WERI-Rb-1 (cell line): ENCODE results near the gene CXCR6.

Source experiments
- DNase-seq: peaks from one replicate; pipeline ENCODE4 v3.0.0-alpha.2; 2020
- H3K27ac ChIP-seq: fragments of 250-450 bp; sonication (Bioruptor Pico); 2 replicates; pipeline ENCODE4 v1.5.1; 2020; ENCODE audit warnings: mild to moderate bottlenecking, moderate library complexity
- H3K27me3 ChIP-seq: fragments of 250-450 bp; sonication (Bioruptor Pico); 2 replicates; pipeline ENCODE4 v1.5.1; 2021; ENCODE audit warnings: mild to moderate bottlenecking, low read depth, moderate library complexity; ENCODE audit not compliant: insufficient read depth, severe bottlenecking
- H3K36me3 ChIP-seq: fragments of 250-450 bp; sonication (Bioruptor Pico); 2 replicates; pipeline ENCODE4 v1.5.1; 2020; ENCODE audit warnings: mild to moderate bottlenecking, moderate library complexity
- H3K4me3 ChIP-seq: 2 replicates; pipeline ENCODE4 v1.5.1; 2011; ENCODE audit warnings: low read depth, mild to moderate bottlenecking, control low read depth, low read length
- H3K9me3 ChIP-seq: fragments of 250-450 bp; sonication (Bioruptor Pico); 2 replicates; pipeline ENCODE4 v1.5.1; 2021; ENCODE audit warnings: mild to moderate bottlenecking, moderate library complexity; ENCODE audit not compliant: severe bottlenecking
- CTCF ChIP-seq: IDR thresholded peaks from 2 replicates; pipeline ENCODE4 v1.5.1; 2011; ENCODE audit warnings: low read depth, mild to moderate bottlenecking, control low read depth, inconsistent platforms, low read length

The CXCR6 gene

GRCh38 chr3:45923755-45924154 is 19.5 kb upstream of the CXCR6 start:
- Histone ChIP-seq H3K36me3 (peaks cover 76% of the 10 kb centered on the region), H3K27me3 (no peaks in the 10 kb centered on the region), H3K27ac (no peak overlapping the region), H3K4me3 (no peak overlapping the region), H3K9me3 (no peaks in the 10 kb centered on the region)
- no peak for DNase-seq
- no peak for TF ChIP-seq CTCF

GRCh38 chr3:45927881-45928280 is 15.4 kb upstream of the CXCR6 start:
- no peak for TF ChIP-seq CTCF
- Histone ChIP-seq H3K4me3 (no peak overlapping the region), H3K9me3 (no peaks in the 10 kb centered on the region), H3K27me3 (no peaks in the 10 kb centered on the region), H3K36me3 (peaks cover 85% of the 10 kb centered on the region), H3K27ac (no peak overlapping the region)
- no peak for DNase-seq

GRCh38 chr3:45929042-45929679 is 14.1 kb upstream of the CXCR6 start:
- no peak overlapping the region for H3K4me3 ChIP-seq
- no peak overlapping the region for H3K27ac ChIP-seq
- peaks cover 85% of the 10 kb centered on the region for H3K36me3 ChIP-seq
- H3K27me3 ChIP-seq, result no peaks in the 10 kb centered on the region
- peak; percentile 83 for TF ChIP-seq CTCF
- DNase-seq, result peak; percentile 41
- H3K9me3 ChIP-seq, result no peaks in the 10 kb centered on the region

GRCh38 chr3:45931496-45931895 is 11.8 kb upstream of the CXCR6 start:
- Histone ChIP-seq H3K36me3 (peaks cover 97% of the 10 kb centered on the region), H3K9me3 (no peaks in the 10 kb centered on the region), H3K4me3 (no peak overlapping the region), H3K27me3 (no peaks in the 10 kb centered on the region), H3K27ac (no peak overlapping the region)
- TF ChIP-seq CTCF, result no peak
- no peak for DNase-seq

- Histone ChIP-seq H3K27ac (no peak overlapping the region), H3K9me3 (no peaks in the 10 kb centered on the region), H3K27me3 (no peaks in the 10 kb centered on the region), H3K4me3 (no peak overlapping the region), H3K36me3 (peaks cover 100% of the 10 kb centered on the region)
- no peak for TF ChIP-seq CTCF
- DNase-seq, result no peak
Observed at GRCh38 chr3:45932112-45932511, 11.2 kb upstream of the CXCR6 start.

- Histone ChIP-seq H3K27me3 (no peaks in the 10 kb centered on the region), H3K36me3 (peaks cover 100% of the 10 kb centered on the region), H3K4me3 (no peak overlapping the region), H3K27ac (no peak overlapping the region), H3K9me3 (no peaks in the 10 kb centered on the region)
- no peak for TF ChIP-seq CTCF
- DNase-seq, result no peak
Observed at GRCh38 chr3:45933591-45933990, 9.7 kb upstream of the CXCR6 start.
